Measurements from ENCODE around the gene RBM20.
"Not testable (repeated sequence)": the region's sequence is repeated elsewhere in the genome, so short reads cannot be mapped to it uniquely, and the experiment has no call there.

Gene RBM20

DNA sequence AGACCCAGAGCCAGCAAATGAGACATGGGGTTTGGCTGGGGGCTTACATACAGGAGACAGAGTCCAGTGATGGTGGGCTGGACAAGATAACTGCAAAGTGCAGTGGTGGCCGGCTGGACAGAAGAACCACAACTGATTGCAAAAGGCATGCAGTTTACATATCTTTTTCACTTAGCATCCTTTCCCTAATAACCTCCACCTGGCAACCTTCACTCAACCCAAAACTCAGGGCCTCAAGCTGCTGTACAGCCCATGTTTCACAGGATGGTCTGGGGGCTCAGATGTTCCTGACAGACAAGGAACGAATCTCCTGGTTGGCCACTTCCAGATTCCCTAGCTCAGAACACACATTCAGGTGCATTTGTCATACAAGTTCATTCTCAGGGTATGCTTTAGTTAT, 219.8 kb downstream of the RBM20 start:
- POLR2A ChIA-PET, result no interaction called here

DNA sequence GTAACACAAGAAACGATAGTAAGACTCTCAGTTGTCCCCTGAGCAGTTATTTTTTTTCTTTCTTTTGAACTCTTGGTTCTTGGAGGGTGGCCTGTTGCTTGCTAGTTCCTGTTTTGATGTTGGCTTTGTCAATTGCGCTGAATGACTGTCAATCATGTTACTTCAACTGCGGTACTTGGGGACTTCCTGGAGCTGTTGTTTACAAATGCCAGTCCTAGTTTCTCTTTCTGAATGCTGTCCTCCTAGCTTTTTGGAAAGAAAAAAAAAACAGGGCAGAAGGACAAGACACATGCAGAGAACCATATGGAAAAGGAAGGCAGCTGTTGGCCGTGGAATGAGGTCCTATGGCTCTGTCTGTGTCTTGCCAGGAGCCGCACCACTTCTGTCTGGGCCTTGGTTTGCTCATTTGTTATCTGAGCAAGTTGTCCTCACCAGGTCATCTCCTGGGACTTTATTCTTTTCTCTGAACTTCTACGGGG, 220.6 kb downstream of the RBM20 start:
- DNase-seq (ENCODE audit: low read depth, low spot score), result no peak
- TF ChIP-seq, protein P1, sequence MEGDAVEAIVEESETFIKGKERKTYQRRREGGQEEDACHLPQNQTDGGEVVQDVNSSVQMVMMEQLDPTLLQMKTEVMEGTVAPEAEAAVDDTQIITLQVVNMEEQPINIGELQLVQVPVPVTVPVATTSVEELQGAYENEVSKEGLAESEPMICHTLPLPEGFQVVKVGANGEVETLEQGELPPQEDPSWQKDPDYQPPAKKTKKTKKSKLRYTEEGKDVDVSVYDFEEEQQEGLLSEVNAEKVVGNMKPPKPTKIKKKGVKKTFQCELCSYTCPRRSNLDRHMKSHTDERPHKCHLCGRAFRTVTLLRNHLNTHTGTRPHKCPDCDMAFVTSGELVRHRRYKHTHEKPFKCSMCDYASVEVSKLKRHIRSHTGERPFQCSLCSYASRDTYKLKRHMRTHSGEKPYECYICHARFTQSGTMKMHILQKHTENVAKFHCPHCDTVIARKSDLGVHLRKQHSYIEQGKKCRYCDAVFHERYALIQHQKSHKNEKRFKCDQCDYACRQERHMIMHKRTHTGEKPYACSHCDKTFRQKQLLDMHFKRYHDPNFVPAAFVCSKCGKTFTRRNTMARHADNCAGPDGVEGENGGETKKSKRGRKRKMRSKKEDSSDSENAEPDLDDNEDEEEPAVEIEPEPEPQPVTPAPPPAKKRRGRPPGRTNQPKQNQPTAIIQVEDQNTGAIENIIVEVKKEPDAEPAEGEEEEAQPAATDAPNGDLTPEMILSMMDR (IDR thresholded peaks at IDR 0.05; ENCODE audit: insufficient read depth, low read length, missing control alignments), result no peak
- H3K4me3 ChIP-seq (ENCODE audit: low read depth, low read length), result no peak overlapping the region
- ChIA-PET CTCF (interaction anchor here (0.7 to 1.3 kb wide), 3 partner anchors 13 to 192 kb away, joined by 3 read pairs; no protein-coding TSS in a partner anchor), POLR2A (no interaction called here)

More for the DNA sequence above, 219.8 kb downstream of the RBM20 start:
- CTCF ChIA-PET, result interaction anchor here (0.7 kb wide), 1 partner anchor 12 kb away, joined by 3 read pairs; no protein-coding TSS in a partner anchor
- H3K4me3 ChIP-seq (ENCODE audit: low read depth, low read length), result no peak overlapping the region
- TF ChIP-seq, protein P1 (IDR thresholded peaks at IDR 0.05; ENCODE audit: insufficient read depth, low read length, missing control alignments), result no peak
- DNase-seq (ENCODE audit: low read depth, low spot score), result no peak

DNA sequence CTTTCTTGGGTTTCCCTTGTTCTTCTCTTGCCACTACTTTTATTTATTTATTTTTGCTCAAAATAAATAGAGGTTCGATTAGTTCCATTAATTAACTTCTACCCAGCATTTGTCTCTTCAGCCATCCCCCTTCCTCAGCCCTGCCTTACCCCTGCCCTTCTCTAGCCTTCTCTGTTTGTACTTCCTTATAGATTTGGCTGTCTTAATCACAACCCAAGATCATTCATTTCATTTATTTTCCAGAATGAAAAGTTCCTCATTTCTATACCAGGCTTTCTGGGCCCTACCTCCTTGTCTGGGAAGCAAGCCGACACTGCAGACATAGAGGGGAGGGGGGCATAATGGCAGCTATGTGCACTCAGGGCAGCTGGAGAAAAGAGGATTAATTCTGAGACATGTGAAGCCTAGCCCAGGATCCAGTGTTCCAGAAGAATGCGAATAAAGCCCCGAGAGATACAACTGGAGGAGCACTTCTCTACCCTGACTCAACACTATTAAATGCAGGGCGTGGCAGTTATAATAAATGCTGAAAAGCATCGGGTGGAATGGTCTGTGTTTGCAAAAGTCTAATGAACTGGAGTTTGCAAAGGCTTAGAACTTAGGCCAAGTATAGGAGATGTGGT, 221.2 kb downstream of the RBM20 start:
- TF ChIP-seq, protein P1 (IDR thresholded peaks at IDR 0.05; ENCODE audit: insufficient read depth, low read length, missing control alignments), result no peak
- DNase-seq (ENCODE audit: low read depth, low spot score), result no peak
- H3K4me3 ChIP-seq (ENCODE audit: low read depth, low read length), result no peak overlapping the region
- ChIA-PET CTCF (interaction anchor here (1.0 to 1.7 kb wide), 4 partner anchors 31 to 193 kb away, joined by 3 read pairs; no protein-coding TSS in a partner anchor), POLR2A (no interaction called here)

DNA sequence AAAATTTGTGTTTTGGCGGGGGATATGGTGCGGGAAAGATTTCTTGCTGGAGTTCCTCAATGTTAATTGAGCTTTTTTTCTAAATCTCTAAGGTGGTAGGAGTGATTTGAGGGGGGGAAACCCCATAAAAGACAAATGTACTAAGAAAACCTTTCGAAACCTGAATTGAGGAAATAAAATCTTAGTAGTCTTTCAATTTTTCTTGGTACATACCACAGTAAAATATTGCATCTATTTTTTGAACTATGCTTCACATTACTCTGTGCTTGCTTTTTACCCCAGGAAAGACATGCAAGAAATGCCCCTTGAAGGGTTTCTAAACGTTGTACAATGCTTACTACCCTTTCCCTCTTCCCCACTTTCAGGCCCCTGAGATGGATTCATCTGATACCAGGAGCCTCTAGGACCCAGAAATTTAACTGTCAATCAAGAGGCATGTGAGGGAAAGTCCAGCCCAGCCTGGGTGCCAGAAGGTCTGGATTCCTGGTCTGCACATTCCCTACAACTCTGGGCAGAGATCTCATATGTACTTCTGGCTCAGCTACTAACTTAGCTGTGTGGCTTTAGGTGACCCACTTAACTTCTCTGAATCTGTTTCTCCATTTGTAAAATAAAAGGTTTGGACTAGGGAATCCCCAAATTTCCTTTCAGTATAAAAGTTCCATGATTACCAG, 221.8 kb downstream of the RBM20 start:
- DNase-seq (ENCODE audit: low read depth, low spot score), result no peak
- ChIA-PET POLR2A (no interaction called here), CTCF (interaction anchor here (1.3 to 1.7 kb wide), 3 partner anchors 31 to 116 kb away, joined by 3 read pairs; no protein-coding TSS in a partner anchor)
- TF ChIP-seq, protein P1 (IDR thresholded peaks at IDR 0.05; ENCODE audit: insufficient read depth, low read length, missing control alignments), result no peak
- no peak overlapping the region for H3K4me3 ChIP-seq (ENCODE audit: low read depth, low read length)

DNA sequence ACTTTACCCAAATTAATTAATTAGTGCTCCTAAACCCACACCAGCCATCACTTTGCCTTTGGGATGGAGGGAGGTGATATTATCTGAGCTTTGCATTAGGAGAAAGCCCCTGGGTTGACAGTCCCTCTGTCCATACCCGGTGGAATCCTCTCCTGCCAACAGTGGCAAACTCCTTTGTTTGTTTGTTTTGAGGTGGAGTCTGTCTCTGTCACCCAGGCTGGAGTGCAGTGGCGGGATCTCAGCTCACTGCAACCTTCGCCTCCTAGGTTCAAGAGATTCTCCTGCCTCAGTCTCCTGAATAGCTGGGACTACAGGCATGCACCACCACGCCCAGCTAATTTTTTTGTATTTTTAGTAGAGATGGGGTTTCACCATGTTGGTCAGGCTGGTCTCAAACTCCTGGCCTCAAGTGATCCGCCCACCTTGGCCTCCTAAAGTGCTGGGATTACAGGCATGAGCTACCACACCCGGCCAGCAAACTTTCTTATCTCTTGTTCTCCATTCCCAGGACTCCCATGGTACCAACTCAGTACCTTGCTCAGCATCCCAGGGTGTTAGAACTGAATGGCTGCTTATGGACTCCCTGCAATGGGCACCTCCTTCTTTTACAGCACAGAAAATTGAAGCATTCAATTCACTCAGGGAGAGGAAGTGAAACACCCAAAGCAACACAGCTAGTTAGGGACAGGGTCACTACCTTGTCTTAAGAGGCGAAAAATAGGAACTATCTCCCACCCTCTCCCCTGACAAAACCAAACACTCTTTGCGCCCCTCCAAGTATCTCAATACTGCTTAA, 223.1 kb downstream of the RBM20 start:
- H3K4me3 ChIP-seq (ENCODE audit: low read depth, low read length); DNase-seq (ENCODE audit: low read depth, low spot score); POLR2A ChIA-PET: not testable (repeated sequence)
- CTCF ChIA-PET, result interaction anchor here (1.3 to 2.1 kb wide), 4 partner anchors 63 to 258 kb away, joined by 3 to 7 read pairs (median 4); no protein-coding TSS in a partner anchor

DNA sequence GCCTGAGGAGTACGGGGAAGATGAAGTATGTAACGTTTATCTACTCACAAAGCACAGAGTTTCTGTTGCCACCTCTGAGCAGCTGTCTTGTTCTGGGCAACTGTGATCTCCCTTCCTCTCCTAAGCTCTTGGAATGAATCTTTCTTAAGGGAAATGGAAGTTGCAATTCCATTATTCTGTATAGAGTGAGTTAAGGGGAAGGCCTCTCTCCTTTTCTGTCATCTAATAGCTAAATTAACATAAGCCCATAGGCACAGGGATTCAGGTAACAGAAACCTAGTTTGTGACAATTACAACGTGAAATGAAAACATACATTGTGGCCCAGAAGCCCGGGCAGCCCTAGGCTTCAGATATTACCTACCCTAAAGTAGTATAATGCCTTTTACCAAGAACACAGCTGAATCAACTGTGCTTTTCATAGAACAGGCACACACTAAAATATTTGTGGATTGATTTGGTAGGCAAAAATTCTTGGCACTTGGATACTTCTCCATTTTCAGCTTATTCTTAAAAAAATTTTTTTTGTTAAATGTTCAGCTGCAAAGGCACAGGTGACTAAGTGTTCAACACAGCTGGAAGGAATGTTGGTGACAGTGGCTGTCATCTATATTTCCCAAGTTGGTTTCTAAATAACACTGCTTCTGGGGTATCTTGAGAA, 223.8 kb downstream of the RBM20 start:
- DNase-seq (ENCODE audit: low read depth, low spot score), result no peak
- H3K4me3 ChIP-seq (ENCODE audit: low read depth, low read length), result no peak overlapping the region
- ChIA-PET CTCF (interaction anchor here (1.3 to 2.1 kb wide), 3 partner anchors 64 to 259 kb away, joined by 3 to 7 read pairs (median 4); no protein-coding TSS in a partner anchor), POLR2A (interaction anchor here (1.1 kb wide), 1 partner anchor 108 kb away, joined by 3 read pairs; no protein-coding TSS in a partner anchor)
- TF ChIP-seq, protein P1 (IDR thresholded peaks at IDR 0.05; ENCODE audit: insufficient read depth, low read length, missing control alignments), result no peak

Measured in AG04449 (cell line).